ENCODE measurements around the gene SLAMF6.
A peak's percentile ranks its signal among the peaks of the same experiment; 100 is the strongest.
"Not testable (repeated sequence)": the region's sequence is repeated elsewhere in the genome, so short reads cannot be mapped to it uniquely, and the experiment has no call there.

Gene SLAMF6

GRCh38 chr1:160542303-160542945 lies 19.4 kb upstream of the SLAMF6 start:
- DNase-seq: no peak

DNA sequence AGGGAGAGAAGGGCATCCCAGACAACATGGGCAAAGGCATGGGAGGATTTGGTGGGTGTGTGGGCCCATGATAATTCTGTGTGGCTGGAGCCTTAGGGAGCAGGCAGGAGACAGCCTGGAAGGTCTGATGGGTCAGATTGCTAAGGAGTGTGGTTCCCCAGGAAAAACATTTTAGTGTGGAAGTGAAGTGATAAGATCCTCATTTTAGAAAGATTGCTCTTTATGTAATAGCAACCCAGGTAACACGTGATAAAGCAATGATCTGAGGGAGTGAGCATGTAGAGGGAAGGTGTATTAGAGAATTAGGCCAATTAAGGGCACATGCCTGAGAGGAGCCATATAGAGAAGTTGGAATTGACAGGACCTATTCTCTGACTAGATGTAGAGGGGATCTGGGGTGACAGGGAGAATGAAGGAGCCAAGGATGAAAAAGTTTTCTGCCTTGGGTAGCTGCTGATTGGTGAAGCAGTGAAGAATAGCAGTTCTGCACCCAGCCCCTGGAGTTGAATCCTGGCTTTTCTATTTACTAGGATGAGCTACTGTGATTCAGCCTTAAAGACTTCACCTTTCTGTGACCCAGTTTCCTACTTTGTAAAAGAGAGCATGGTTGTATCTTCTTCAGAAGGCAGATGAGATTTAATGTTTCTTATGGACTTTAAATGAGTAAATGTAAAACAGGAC lies 18.7 kb upstream of the SLAMF6 start:
- DNase-seq: no peak

GRCh38 chr1:160540859-160541233 lies 17.8 kb upstream of the SLAMF6 start:
- DNase-seq: no peak

DNA sequence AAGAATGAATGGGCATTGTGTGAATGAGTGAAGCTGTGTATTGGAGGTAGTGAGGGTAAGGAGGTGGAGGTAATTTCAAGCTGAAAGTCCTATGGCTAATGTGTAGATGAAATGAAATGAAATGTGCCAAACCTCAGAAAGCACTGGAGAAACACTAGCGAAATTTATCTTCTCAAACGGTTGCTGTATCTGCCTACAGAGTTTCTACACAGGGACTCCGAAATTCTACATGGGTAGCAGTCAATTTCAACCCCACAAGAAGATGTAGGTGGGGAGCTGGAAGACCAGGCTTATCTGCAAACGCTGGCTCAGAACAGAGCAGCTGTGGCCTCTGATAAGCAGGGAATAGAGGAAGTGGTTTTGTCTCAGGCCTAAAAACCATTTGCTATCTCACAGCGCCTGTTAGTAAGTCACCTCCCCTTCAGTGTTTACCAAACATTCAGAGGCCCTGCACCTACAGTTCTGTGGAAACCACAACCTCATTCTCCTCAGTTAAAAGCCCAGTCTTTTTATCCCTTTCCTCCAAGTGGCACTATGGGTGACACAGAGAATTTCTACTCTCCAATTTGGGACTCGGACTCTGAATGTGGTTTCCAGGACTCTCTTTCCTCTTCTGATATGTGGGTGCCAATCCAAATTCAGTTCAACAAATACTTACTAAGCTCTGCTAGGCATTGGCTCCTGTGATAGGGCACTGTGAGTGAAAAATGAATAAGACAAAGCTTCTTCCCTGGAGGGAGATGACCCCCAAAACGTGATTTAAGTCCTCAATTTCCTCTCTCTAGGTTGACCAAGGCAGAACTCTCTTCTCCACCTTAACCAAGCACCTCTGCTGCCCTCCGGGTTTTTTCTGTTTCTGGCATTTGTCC lies 17.2 kb upstream of the SLAMF6 start:
- peak in 3 of 5 donors; percentile 14 to 83 (median 35) for DNase-seq

GRCh38 chr1:160539684-160539989 lies 16.6 kb upstream of the SLAMF6 start:
- DNase-seq: no peak

GRCh38 chr1:160538985-160539651 lies 16.1 kb upstream of the SLAMF6 start:
- no peak for DNase-seq

DNA sequence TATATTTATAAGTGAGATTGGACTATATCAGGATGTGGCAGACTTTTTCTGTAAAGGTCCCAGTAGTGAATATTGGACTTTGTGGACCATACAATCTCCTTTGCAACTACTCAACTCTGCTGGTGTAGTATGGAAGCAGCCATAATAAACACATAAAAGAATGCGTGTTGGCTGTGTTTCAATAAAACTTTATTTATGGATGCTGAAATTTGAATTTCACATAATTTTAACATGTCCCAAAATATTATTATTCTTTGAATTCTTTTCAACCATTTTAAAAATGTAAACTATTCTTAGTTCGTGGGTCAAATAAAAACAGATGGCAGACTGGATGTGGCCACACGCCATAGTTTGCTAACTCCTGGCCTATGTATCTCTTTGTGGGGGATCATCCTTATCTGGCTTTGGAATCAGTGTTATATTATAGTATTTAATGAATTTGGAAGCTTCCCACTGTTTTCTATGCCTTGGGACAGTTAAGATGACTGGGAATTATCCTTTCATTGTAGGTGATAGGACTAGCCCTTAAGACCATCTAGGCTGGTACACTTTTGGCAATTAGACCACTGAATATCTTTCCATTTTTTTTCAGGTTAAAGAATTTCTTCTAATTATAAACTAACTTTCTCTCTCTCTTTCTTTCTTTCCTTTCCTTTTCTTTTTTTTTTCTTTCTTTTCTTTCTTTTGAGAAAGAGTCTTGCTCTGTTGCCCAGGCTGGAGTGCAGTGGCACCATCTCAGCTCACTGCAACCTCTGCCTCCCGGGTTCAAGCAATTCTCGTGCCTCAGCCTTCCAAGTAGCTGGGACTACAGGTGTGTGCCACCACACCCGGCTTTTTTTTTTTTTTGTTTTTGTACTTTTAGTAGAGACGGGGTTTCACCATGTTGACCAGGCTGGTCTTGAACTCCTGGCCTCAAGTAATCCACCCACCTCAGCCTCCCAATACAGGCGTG lies 14.9 kb upstream of the SLAMF6 start:
- DNase-seq: no peak

GRCh38 chr1:160534823-160535605 lies 12.0 kb upstream of the SLAMF6 start:
- DNase-seq: no peak

GRCh38 chr1:160532557-160532813 lies 9.4 kb upstream of the SLAMF6 start:
- DNase-seq: not testable (repeated sequence)

GRCh38 chr1:160531809-160532556 lies 8.9 kb upstream of the SLAMF6 start:
- DNase-seq: not testable (repeated sequence)

GRCh38 chr1:160529401-160529952 lies 6.4 kb upstream of the SLAMF6 start:
- not testable (repeated sequence) for DNase-seq

DNA sequence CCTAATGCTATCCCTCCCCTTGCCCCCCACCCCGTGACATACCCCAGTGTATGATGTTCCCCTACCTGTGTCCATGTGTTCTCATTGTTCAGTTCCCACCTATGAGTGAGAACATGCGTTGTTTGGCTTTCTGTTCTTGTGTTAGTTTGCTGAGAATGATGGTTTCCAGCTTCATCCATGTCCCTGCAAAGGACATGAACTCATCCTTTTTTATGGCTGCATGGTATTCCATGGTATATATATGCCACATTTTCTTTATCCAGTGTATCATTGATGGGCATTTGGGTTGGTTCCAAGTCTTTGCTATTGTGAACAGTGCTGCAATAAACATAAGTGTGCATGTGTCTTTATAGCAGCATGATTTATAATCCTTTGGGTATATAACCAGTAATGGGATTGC lies 734 bp upstream of the SLAMF6 start:
- DNase-seq: not testable (repeated sequence)

GRCh38 chr1:160522136-160522535 lies 919 bp downstream of the SLAMF6 start:
- DNase-seq: no peak

- no peak for DNase-seq
These were observed 1.5 kb downstream of the SLAMF6 start for GRCh38 chr1:160521554-160521953.

DNA sequence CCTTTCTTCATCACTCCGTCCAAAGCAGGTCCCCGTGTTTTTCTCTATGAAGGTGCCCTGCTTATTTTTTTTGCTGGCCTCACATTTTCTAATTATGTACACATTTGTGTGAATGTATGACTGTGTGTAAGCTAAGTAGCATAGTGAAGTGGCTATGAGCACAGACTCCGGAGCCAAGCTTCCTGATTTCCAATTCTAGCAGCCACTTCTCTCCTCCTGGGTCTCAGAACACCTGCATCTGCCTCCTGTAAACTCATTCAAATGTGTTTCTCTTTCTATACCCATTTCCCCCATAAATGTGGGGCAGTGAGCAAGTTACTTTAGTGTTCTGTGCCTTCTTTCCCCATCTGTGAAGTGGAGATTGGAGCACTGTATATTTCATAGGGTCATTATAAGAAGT lies 2.1 kb downstream of the SLAMF6 start:
- no peak for DNase-seq

DNA sequence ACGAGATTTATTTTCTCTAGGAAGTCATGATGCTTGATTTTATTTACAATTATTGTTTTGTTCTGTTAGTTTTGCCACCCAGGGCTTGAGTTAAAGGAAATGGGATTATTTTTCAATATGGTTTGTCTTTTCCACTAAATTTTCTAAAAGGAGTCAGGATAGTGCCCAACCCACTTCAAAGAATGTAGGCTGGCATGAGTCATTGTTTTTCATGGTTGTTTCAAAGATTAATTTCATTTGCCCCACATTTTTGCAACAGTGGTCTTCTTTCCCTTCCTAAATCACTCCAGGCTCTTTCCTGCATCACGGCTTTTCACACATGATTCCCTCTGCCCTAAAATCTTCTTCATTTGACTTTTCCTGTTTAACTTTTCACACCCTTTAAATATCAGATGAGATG lies 2.5 kb downstream of the SLAMF6 start:
- DNase-seq: no peak

- peak in 2 of 5 donors; percentile 9 to 63 for DNase-seq
These were observed 3.2 kb downstream of the SLAMF6 start for GRCh38 chr1:160519642-160520435.

DNA sequence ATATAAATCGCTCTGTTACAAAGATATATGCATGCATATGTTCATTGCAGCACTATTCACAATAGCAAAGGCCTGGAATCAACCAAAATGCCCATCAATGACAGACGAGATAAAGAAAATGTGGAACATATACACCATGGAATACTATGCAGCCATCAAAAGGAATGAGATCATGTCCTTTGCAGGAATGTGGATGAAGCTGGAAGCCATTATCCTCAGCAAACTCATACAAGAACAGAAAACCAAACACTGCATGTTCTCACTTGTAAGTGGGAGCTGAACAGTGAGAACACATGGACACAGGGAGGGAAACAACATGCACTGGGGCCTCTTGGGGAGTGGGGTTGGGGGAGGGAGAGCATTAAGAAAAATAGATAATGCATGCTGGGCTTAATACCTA lies 5.5 kb downstream of the SLAMF6 start:
- not testable (repeated sequence) for DNase-seq

- not testable (repeated sequence) for DNase-seq
These were observed 7.1 kb downstream of the SLAMF6 start for GRCh38 chr1:160515908-160516307.

- DNase-seq: no peak
These were observed 18.4 kb downstream of the SLAMF6 start for GRCh38 chr1:160504651-160505050.

Data from T-helper 1 cell (primary cell).